Measurements from ENCODE around the gene GRM5.
"Not testable (repeated sequence)": the region's sequence is repeated elsewhere in the genome, so short reads cannot be mapped to it uniquely, and the experiment has no call there.

GRM5 gene

GRCh38 chr11:89065651-89066201, at the start of gene GRM5:
GRM5 (minus strand) TSS chr11:89065982; CDS start chr11:89047872, 18,110 bp downstream.
- not testable (repeated sequence) for DNase-seq (ENCODE audit: low read depth)

- DNase-seq (ENCODE audit: low read depth) = not testable (repeated sequence)
These were observed 32.2 kb upstream of the GRM5 start for GRCh38 chr11:89097956-89098355.

GRCh38 chr11:89093806-89094205, 28.0 kb upstream of the GRM5 start:
- DNase-seq (ENCODE audit: low read depth) = not testable (repeated sequence)

GRCh38 chr11:89084951-89085350, 19.2 kb upstream of the GRM5 start:
- not testable (repeated sequence) for DNase-seq (ENCODE audit: low read depth)

GRCh38 chr11:89070911-89071310, 5.1 kb upstream of the GRM5 start:
- not testable (repeated sequence) for DNase-seq (ENCODE audit: low read depth)

- no peak for DNase-seq (ENCODE audit: low read depth)
These were observed 1.5 kb upstream of the GRM5 start for GRCh38 chr11:89067264-89067663.

GRCh38 chr11:89065066-89065465, 716 bp downstream of the GRM5 start:
- no peak for DNase-seq (ENCODE audit: low read depth)

- not testable (repeated sequence) for DNase-seq (ENCODE audit: low read depth)
These were observed 2.3 kb downstream of the GRM5 start for GRCh38 chr11:89063481-89063951.

- DNase-seq (ENCODE audit: low read depth) = not testable (repeated sequence)
These were observed 2.9 kb downstream of the GRM5 start for GRCh38 chr11:89062771-89063298.

GRCh38 chr11:89061839-89062238, 3.9 kb downstream of the GRM5 start:
- DNase-seq (ENCODE audit: low read depth) = not testable (repeated sequence)

GRCh38 chr11:89057406-89057805, 8.4 kb downstream of the GRM5 start:
- DNase-seq (ENCODE audit: low read depth) = not testable (repeated sequence)

- no peak for DNase-seq (ENCODE audit: low read depth)
These were observed 13.6 kb downstream of the GRM5 start for GRCh38 chr11:89052220-89052619.

- not testable (repeated sequence) for DNase-seq (ENCODE audit: low read depth)
These were observed 18.6 kb downstream of the GRM5 start for GRCh38 chr11:89047159-89047558.

GRCh38 chr11:89043861-89044588, 21.8 kb downstream of the GRM5 start:
- not testable (repeated sequence) for DNase-seq (ENCODE audit: low read depth)

- not testable (repeated sequence) for DNase-seq (ENCODE audit: low read depth)
These were observed 36.1 kb downstream of the GRM5 start for GRCh38 chr11:89029671-89030070.

GRCh38 chr11:89021339-89021738, 44.4 kb downstream of the GRM5 start:
- no peak for DNase-seq (ENCODE audit: low read depth)

GRCh38 chr11:89019827-89020547, 45.8 kb downstream of the GRM5 start:
- DNase-seq (ENCODE audit: low read depth) = not testable (repeated sequence)

- DNase-seq (ENCODE audit: low read depth) = no peak
These were observed 49.6 kb downstream of the GRM5 start for GRCh38 chr11:89016214-89016613.

- DNase-seq (ENCODE audit: low read depth) = no peak
These were observed 50.2 kb downstream of the GRM5 start for GRCh38 chr11:89015614-89016013.

GRCh38 chr11:89000852-89001251, 64.9 kb downstream of the GRM5 start:
- not testable (repeated sequence) for DNase-seq (ENCODE audit: low read depth)

- DNase-seq (ENCODE audit: low read depth) = no peak
These were observed 86.1 kb downstream of the GRM5 start for GRCh38 chr11:88979641-88980040.

GRCh38 chr11:88978992-88979391, 86.8 kb downstream of the GRM5 start:
- DNase-seq (ENCODE audit: low read depth) = not testable (repeated sequence)
